NT2/D1 (cell line): ENCODE results near the gene CD8B.

ENCODE experiments used
- DNase-seq: peaks from one replicate; pipeline ENCODE4 v3.0.0-alpha.2; 2011; ENCODE audit warnings: low read depth, low spot score
- H3K27me3 ChIP-seq: 2 replicates; pipeline ENCODE4 v1.6.0; 2011; ENCODE audit warnings: mild to moderate bottlenecking; ENCODE audit not compliant: insufficient read length, insufficient read depth
- H3K36me3 ChIP-seq: 2 replicates; pipeline ENCODE4 v1.6.1; 2011; ENCODE audit warnings: mild to moderate bottlenecking, low read length, mixed read lengths; ENCODE audit not compliant: insufficient read depth, insufficient read length
- H3K4me1 ChIP-seq: 2 replicates; pipeline ENCODE4 v1.5.1; 2011; ENCODE audit not compliant: insufficient read depth, insufficient read length
- H3K4me3 ChIP-seq: 2 replicates; pipeline ENCODE4 v1.5.1; 2011; ENCODE audit warnings: low read depth; ENCODE audit not compliant: insufficient read length
- H3K9ac ChIP-seq: 2 replicates; pipeline ENCODE4 v1.6.0; 2011; ENCODE audit warnings: low read depth; ENCODE audit not compliant: insufficient read length
- H3K9me3 ChIP-seq: 2 replicates; pipeline ENCODE4 v1.5.1; 2011; ENCODE audit warnings: mild to moderate bottlenecking, low read length; ENCODE audit not compliant: insufficient read depth
- SUZ12 ChIP-seq: IDR thresholded peaks from 2 replicates; pipeline ENCODE4 v1.6.1; 2011; ENCODE audit not compliant: insufficient read length, insufficient read depth; ENCODE audit errors: extremely low read depth
- YY1 ChIP-seq: IDR thresholded peaks from 2 replicates; pipeline ENCODE4 v1.6.1; 2011; ENCODE audit not compliant: insufficient read length, insufficient read depth
- ZNF274 ChIP-seq: IDR thresholded peaks from 2 replicates; pipeline ENCODE4 v1.6.1; 2011; ENCODE audit warnings: mild to moderate bottlenecking, low read depth, low read length

The CD8B gene

DNA sequence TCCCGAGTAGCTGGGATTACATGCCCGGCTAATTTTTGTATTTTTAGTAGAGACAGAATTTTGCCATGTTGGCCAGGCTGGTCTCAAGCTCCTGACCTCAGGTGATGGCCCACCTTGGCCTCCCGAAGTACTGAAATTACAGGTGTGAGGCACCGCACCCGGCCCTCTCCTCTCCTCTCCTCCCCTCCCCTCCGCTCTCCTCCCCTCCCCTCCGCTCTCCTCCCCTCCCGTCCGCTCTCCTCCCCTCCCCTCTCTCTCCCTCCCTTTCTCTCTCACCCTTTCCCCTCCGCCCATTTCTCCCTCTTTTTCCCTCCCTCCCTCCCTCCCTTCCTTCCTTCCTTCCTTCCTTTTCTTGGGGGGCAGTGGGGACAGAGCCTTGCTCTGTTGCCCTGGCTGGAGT, 28.4 kb downstream of the CD8B start:
- Histone ChIP-seq H3K36me3 (no peaks in the 10 kb centered on the region), H3K9me3 (no peaks in the 10 kb centered on the region), H3K9ac (no peak overlapping the region), H3K4me1 (no peaks in the 10 kb centered on the region), H3K4me3 (no peak overlapping the region), H3K27me3 (no peaks in the 10 kb centered on the region)
- TF ChIP-seq ZNF274 (no peak), YY1 (no peak), SUZ12 (no peak)
- no peak for DNase-seq

DNA sequence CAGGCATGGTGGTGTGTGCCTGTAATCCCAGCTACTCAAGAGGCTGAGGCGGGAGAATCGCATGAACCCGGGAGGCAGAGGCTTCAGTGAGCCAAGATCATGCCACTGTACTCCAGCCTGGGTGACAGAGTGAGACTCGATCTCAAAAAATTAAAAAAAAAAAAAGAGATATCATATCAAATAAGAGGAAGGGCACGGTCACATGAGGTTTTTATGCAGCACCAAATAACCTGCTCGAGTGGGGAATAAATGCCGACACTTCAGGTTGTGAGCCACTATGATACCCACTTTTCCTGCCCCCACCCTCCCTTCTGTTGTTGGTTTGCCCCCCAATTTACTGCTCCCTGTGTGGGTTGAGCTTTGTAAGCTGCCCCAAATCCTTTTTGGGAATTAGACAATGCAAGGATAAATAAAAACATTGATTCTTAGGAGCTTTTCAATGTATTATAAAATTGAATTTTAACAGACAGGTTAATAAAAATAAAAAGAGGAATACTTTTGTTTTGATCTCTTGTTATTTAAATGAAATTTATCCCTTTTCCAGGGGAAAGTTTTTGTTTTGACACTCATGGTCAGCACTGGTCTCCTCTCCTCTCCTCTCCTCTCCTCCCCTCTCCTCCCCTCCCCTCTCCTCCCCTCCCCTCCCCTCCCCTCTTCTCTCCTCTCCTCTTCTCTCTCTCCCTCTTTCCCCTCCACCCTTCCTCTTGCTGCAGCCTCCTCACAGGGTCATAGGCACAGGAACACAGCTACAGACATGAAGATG, 29.2 kb downstream of the CD8B start:
- Histone ChIP-seq H3K36me3 (no peaks in the 10 kb centered on the region), H3K4me1 (peaks cover 3% of the 10 kb centered on the region), H3K27me3 (no peaks in the 10 kb centered on the region), H3K4me3 (no peak overlapping the region), H3K9me3 (no peaks in the 10 kb centered on the region), H3K9ac (no peak overlapping the region)
- DNase-seq, result no peak
- no peak for TF ChIP-seq ZNF274
- TF ChIP-seq SUZ12, result no peak
- TF ChIP-seq YY1, result no peak

DNA sequence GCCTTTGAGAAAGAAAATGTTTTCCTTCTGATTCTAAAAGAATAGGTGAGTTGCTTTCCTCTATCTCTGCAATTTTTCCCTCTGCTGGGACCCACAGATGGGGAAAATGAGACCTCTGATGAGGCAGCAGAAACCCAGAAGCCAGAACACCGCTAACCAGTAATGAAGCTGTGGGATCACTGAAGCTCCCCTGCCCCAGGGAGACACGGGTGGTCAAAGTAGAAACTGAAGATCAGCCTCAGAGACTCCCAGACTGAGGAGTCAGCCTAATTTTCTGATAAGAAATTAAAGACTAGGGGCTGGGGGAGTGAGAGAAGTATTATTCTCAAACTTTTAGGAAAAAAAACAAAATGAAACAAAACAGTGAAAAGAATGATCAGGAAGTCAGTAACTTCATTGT, 30.1 kb downstream of the CD8B start:
- DNase-seq, result no peak

DNA sequence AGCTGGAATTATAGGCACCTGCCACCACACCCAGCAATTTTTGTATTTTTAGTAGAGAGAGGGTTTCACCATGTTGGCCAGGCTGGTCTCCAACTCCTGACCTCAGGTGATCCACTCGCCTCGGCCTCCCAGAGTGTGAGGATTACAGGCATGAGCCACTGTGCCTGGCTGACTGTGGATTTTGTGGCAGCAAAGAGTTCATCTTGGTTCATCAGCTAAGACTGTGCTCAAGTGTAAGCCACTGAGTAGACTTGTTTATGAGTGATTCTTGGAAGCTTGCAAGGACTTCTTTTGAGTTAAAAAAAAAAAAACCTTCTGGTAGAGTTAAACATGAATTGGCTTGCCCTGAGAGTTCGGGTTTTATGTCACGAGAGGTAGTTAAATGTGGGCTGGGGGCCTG, 34.7 kb downstream of the CD8B start:
- H3K4me1 ChIP-seq, result peaks cover 9% of the 10 kb centered on the region
- H3K4me3 ChIP-seq, result no peak overlapping the region
- peaks cover 4% of the 10 kb centered on the region; the same call in 1 of the 2 replicates for H3K9me3 ChIP-seq
- no peaks in the 10 kb centered on the region for H3K36me3 ChIP-seq
- H3K9ac ChIP-seq, result no peak overlapping the region
- TF ChIP-seq SUZ12 (no peak), ZNF274 (no peak), YY1 (no peak)
- H3K27me3 ChIP-seq, result no peaks in the 10 kb centered on the region
- no peak for DNase-seq

More for the DNA sequence above, 30.1 kb downstream of the CD8B start:
- TF ChIP-seq SUZ12 (no peak), YY1 (no peak), ZNF274 (no peak)
- no peaks in the 10 kb centered on the region for H3K36me3 ChIP-seq
- H3K27me3 ChIP-seq, result no peaks in the 10 kb centered on the region
- H3K4me1 ChIP-seq, result peaks cover 3% of the 10 kb centered on the region
- H3K4me3 ChIP-seq, result no peak overlapping the region
- H3K9me3 ChIP-seq, result no peaks in the 10 kb centered on the region
- H3K9ac ChIP-seq, result no peak overlapping the region

DNA sequence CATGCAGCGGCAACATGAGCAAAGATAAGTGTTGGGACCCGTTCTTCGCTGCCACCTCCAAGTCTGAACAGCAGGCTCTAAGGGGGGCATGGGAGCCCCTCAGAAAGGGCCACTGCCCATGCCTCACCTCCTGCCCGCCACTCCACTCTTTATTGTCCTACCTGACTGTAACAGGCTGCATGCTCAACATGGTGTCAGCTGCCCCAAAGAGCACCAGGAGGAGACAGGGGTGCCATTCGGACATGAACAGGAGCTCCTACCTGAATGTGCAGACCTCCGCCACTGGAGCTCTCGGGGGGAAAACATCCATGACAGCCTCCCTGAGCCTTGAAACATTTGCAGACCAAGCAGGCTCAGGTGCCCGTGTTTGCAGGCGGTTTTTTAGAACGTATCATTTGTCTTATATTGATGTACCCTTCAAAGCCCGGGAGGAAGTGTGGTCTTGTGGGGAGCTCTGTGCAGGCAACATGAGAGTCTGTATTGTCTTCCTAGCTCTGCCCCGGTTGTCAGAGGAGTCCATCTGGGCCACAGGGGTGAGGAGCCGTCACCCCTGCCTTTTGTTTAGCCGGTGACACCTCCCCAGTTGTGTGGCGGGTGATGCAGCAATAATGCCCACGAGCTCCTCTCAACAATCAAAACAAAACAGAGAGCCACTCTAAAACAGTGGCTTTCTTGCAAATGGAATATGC, 35.8 kb downstream of the CD8B start:
- H3K9me3 ChIP-seq, result peaks cover 4% of the 10 kb centered on the region; the same call in 1 of the 2 replicates
- H3K9ac ChIP-seq, result no peak overlapping the region
- no peak overlapping the region for H3K4me3 ChIP-seq
- H3K36me3 ChIP-seq, result no peaks in the 10 kb centered on the region
- peaks cover 9% of the 10 kb centered on the region for H3K4me1 ChIP-seq
- DNase-seq, result no peak
- TF ChIP-seq ZNF274 (no peak), YY1 (no peak), SUZ12 (no peak)
- H3K27me3 ChIP-seq, result no peaks in the 10 kb centered on the region

DNA sequence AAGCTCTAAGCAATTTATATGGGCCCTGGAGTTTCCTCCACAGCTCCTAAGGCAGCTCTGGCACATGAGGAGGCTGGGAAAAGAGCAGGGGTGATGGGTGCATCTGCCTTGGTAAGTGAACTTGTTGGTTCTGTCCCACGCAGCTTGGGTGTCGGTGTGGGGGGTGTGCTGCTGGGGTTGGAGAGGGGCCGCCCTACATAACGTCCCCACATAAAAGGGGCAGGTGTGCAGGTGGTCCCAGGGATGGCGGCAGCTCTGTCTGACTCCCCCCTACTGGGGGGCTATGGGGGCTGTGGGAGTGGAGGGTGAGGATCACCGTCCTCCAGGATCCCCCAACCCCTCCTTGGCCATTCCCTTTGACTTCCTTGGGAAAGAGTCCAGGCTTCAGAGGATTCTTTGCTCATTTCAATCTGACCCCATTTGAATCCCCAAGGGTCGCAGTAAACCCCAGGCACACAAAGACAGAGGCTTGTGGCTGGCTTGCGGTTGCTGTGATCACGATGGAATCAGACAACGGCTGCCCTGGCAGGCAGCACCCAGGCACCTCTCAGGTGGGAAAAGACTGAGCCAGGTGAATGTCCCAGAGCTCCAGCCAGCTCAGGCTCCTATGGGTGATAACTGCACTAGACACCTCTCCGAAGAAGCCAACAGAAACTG, 36.5 kb downstream of the CD8B start:
- Histone ChIP-seq H3K36me3 (no peaks in the 10 kb centered on the region), H3K4me1 (peaks cover 9% of the 10 kb centered on the region), H3K27me3 (no peaks in the 10 kb centered on the region), H3K9me3 (peaks cover 4% of the 10 kb centered on the region; the same call in 1 of the 2 replicates), H3K9ac (no peak overlapping the region), H3K4me3 (no peak overlapping the region)
- no peak for DNase-seq
- TF ChIP-seq ZNF274 (no peak), YY1 (no peak), SUZ12 (no peak)
